Measurements from ENCODE around the gene EPHA2. TPM values are rescaled to one million over a fixed set of nuclear protein-coding genes. Genes with fewer than 3 reads are reported as not detected.

Gene EPHA2
- total RNA-seq = 264 TPM

GRCh38 chr1:16155537-16156410 lies at the start of gene EPHA2:
Gene EPHA2, minus strand, starts transcription at chr1:16156069. Its CDS starts 137 bp downstream, at chr1:16155932.
- H3K4me1 ChIP-seq = peaks cover 70% of the 10 kb centered on the region
- H3K36me3 ChIP-seq = no peaks in the 10 kb centered on the region
- TF ChIP-seq POLR2AphosphoS5 (IDR thresholded peaks at IDR 0.05; ENCODE audit: insufficient read depth in 1 of 2, low read depth in 1 of 2) (peak; percentile 57 to 86), CTCF (IDR thresholded peaks at IDR 0.05) (no peak), POLR2A (IDR thresholded peaks at IDR 0.05) (peak in 1 of 2 donors; percentile 85)
- intact Hi-C loops (cut with DNase I) = no loop called here
- no peak for DNase-seq (ENCODE audit: extremely low spot score in 2 of 2)
- H3K4me3 ChIP-seq = peak within 1 kb of the TSS; percentile 61 to 74
- peak within 1 kb of the TSS; percentile 93 for H3K27ac ChIP-seq
- no peaks in the 10 kb centered on the region for H3K27me3 ChIP-seq
- no peaks in the 10 kb centered on the region for H3K9me3 ChIP-seq

GRCh38 chr1:16205334-16205671 lies 49.4 kb upstream of the EPHA2 start:
- TF ChIP-seq POLR2AphosphoS5 (IDR thresholded peaks at IDR 0.05; ENCODE audit: insufficient read depth in 1 of 2, low read depth in 1 of 2) (no peak), POLR2A (IDR thresholded peaks at IDR 0.05) (no peak), CTCF (IDR thresholded peaks at IDR 0.05) (no peak)
- intact Hi-C loops (cut with DNase I) = loop anchor here (5.0 kb wide), 1 partner anchor 157 kb away; no protein-coding TSS in a partner anchor
- peak overlapping the region; percentile 75 for H3K27ac ChIP-seq
- no peaks in the 10 kb centered on the region for H3K36me3 ChIP-seq
- H3K27me3 ChIP-seq = no peaks in the 10 kb centered on the region
- no peaks in the 10 kb centered on the region for H3K9me3 ChIP-seq
- DNase-seq (ENCODE audit: extremely low spot score in 2 of 2) = no peak
- H3K4me3 ChIP-seq = no peak overlapping the region
- peaks cover 36% of the 10 kb centered on the region for H3K4me1 ChIP-seq

GRCh38 chr1:16204634-16205333 lies 48.9 kb upstream of the EPHA2 start:
- Histone ChIP-seq H3K27ac (no peak overlapping the region), H3K4me3 (no peak overlapping the region), H3K27me3 (no peaks in the 10 kb centered on the region), H3K36me3 (no peaks in the 10 kb centered on the region), H3K4me1 (peaks cover 32% of the 10 kb centered on the region), H3K9me3 (no peaks in the 10 kb centered on the region)
- no peak for DNase-seq (ENCODE audit: extremely low spot score in 2 of 2)
- intact Hi-C loops (cut with DNase I) = loop anchor here (5.0 kb wide), 1 partner anchor 158 kb away; no protein-coding TSS in a partner anchor
- TF ChIP-seq POLR2AphosphoS5 (IDR thresholded peaks at IDR 0.05; ENCODE audit: insufficient read depth in 1 of 2, low read depth in 1 of 2) (no peak), CTCF (IDR thresholded peaks at IDR 0.05) (peak in 1 of 3 experiments; percentile 13)

- no peaks in the 10 kb centered on the region for H3K27me3 ChIP-seq
- intact Hi-C loops (cut with DNase I) = no loop called here
- no peak for DNase-seq (ENCODE audit: extremely low spot score in 2 of 2)
- no peak for TF ChIP-seq CTCF (IDR thresholded peaks at IDR 0.05)
- TF ChIP-seq POLR2AphosphoS5 (IDR thresholded peaks at IDR 0.05; ENCODE audit: insufficient read depth in 1 of 2, low read depth in 1 of 2) = no peak
- no peak for TF ChIP-seq POLR2A (IDR thresholded peaks at IDR 0.05)
- no peaks in the 10 kb centered on the region for H3K9me3 ChIP-seq
- no peaks in the 10 kb centered on the region for H3K36me3 ChIP-seq
- H3K4me1 ChIP-seq = peaks cover 29% of the 10 kb centered on the region
- H3K27ac ChIP-seq = no peak overlapping the region
- H3K4me3 ChIP-seq = no peak overlapping the region
These were observed 48.3 kb upstream of the EPHA2 start for GRCh38 chr1:16204216-16204615.
